B cell (primary cell): Measurements from ENCODE around the gene KIF16B. TPM values are rescaled to one million over a fixed set of nuclear protein-coding genes. Genes with fewer than 3 reads are reported as not detected.

ENCODE experiments used
- ATAC-seq: fragments of 200-7000 bp; cut with Tn5 transposase; one replicate; pipeline ENCODE4 v1.10.0; 2021; ENCODE audit warnings: low read depth, mild to moderate bottlenecking, moderate number of reproducible peaks, moderate library complexity
- CTCF ChIA-PET: fragments of 350-600 bp; sonication (Branson Sonifier 250); formaldehyde crosslinking; loops from one replicate; lab custom pipeline; 2021; ENCODE audit warnings: antibody characterized with exemption, inconsistent platforms; lab: Charles Lee
- POLR2A ChIA-PET: fragments of 350-600 bp; sonication (Branson Sonifier 250); formaldehyde crosslinking; loops from one replicate; lab custom pipeline; 2021; ENCODE audit warnings: antibody characterized with exemption; lab: Charles Lee
- DNase-seq: peaks from one replicate; pipeline ENCODE4 v3.0.0; 2013
- H2AFZ ChIP-seq: 2 replicates; pipeline ENCODE4 v1.6.1; 2012; ENCODE audit warnings: mild to moderate bottlenecking, low read depth, low read length; ENCODE audit not compliant: insufficient read depth, poor library complexity, severe bottlenecking
- H3K27ac ChIP-seq, 2 donors: 1 replicate in 1 of 2; 2 replicates in 1 of 2; pipeline ENCODE4 v1.5.1; 2012 to 2013; ENCODE audit warnings: low read length in 2 of 2, mild to moderate bottlenecking in 2 of 2, moderate library complexity in 1 of 2
- H3K27me3 ChIP-seq, 4 experiments: fragments of 200-600 bp in 1 of 4; sonication (generic) in 1 of 4; replicated peaks in 1 of 4; 1 replicate in 2 of 4; 2 replicates in 2 of 4; pipeline versions ENCODE4 v1.6.1 to v1.7.0; 2013 to 2016; ENCODE audit warnings: low read length in 3 of 4, mild to moderate bottlenecking in 2 of 4, mixed read lengths in 1 of 4, moderate library complexity in 1 of 4; ENCODE audit not compliant: insufficient read depth in 4 of 4, control insufficient read depth in 3 of 4; ENCODE audit errors: control extremely low read depth in 1 of 4
- H3K36me3 ChIP-seq, 2 experiments: replicated peaks in 1 of 2; 1 replicate in 1 of 2; 2 replicates in 1 of 2; pipeline versions ENCODE4 v1.6.1 to v1.7.1; 2013; ENCODE audit warnings: low read length in 1 of 2; ENCODE audit not compliant: insufficient read depth in 2 of 2, control insufficient read depth in 1 of 2; ENCODE audit errors: control extremely low read depth in 1 of 2, extremely low read depth in 1 of 2
- H3K4me1 ChIP-seq, 2 donors: fragments of 200-600 bp in 1 of 2; sonication (generic) in 1 of 2; 1 replicate in 1 of 2; 2 replicates in 1 of 2; pipeline versions ENCODE4 v1.5.1 to v1.6.1; 2013 to 2017; ENCODE audit warnings: low read length in 2 of 2; ENCODE audit not compliant: control insufficient read depth in 2 of 2, insufficient read depth in 2 of 2
- H3K4me2 ChIP-seq: replicated peaks from 2 replicates; pipeline ENCODE3; 2012; ENCODE audit warnings: mild to moderate bottlenecking, low read depth, low read length; ENCODE audit not compliant: poor library complexity, severe bottlenecking
- H3K4me3 ChIP-seq, 5 experiments: fragments of 200-600 bp in 1 of 5; sonication (generic) in 1 of 5; 1 replicate in 3 of 5; 2 replicates in 2 of 5; pipeline versions ENCODE4 v1.5.1 to v1.7.0; 2011 to 2016; ENCODE audit warnings: low read length in 4 of 5, mild to moderate bottlenecking in 4 of 5, low read depth in 2 of 5, control low read depth in 1 of 5, moderate library complexity in 1 of 5; ENCODE audit not compliant: insufficient read depth in 1 of 5; ENCODE audit errors: control extremely low read depth in 1 of 5, extremely low read depth in 1 of 5
- H3K79me2 ChIP-seq: fragments of 200-600 bp; sonication (generic); one replicate; pipeline ENCODE4 v1.6.0; 2016; ENCODE audit warnings: low read length; ENCODE audit not compliant: control insufficient read depth, insufficient read depth
- H3K9ac ChIP-seq: fragments of 200-600 bp; sonication (generic); 2 replicates; pipeline ENCODE4 v1.6.1; 2017; ENCODE audit warnings: mild to moderate bottlenecking, low read length, moderate library complexity
- H3K9me3 ChIP-seq, 3 donors: one replicate each; pipeline versions ENCODE4 v1.6.1 to v1.7.1; 2013; ENCODE audit warnings: low read length in 2 of 3; ENCODE audit not compliant: control insufficient read depth in 2 of 3, insufficient read depth in 1 of 3; ENCODE audit errors: control extremely low read depth in 1 of 3
- H4K20me1 ChIP-seq: 2 replicates; pipeline ENCODE4 v1.6.0; 2012; ENCODE audit warnings: mild to moderate bottlenecking, low read length; ENCODE audit not compliant: insufficient read depth, control insufficient read depth, poor library complexity, severe bottlenecking
- H3K27ac Mint-ChIP-seq: one replicate; pipeline ENCODE4 v1.8.0; 2021; ENCODE audit warnings: mixed read lengths
- H3K27me3 Mint-ChIP-seq: one replicate; pipeline ENCODE4 v1.8.0; 2021; ENCODE audit warnings: mixed read lengths
- H3K4me1 Mint-ChIP-seq: one replicate; pipeline ENCODE4 v1.8.0; 2021; ENCODE audit warnings: mixed read lengths
- H3K4me3 Mint-ChIP-seq: one replicate; pipeline ENCODE4 v1.8.0; 2021; ENCODE audit warnings: mixed read lengths
- H3K9me3 Mint-ChIP-seq: one replicate; pipeline ENCODE4 v1.8.0; 2022; ENCODE audit warnings: mixed read lengths; ENCODE audit not compliant: insufficient read depth
- CTCF ChIP-seq: fragments of 200-600 bp; IDR thresholded peaks from one replicate; pipeline ENCODE4 v1.8.0; 2022; ENCODE audit warnings: antibody characterized with exemption, mild to moderate bottlenecking
- EZH2 ChIP-seq: IDR thresholded peaks from 2 replicates; pipeline ENCODE4 v1.6.1; 2012; ENCODE audit warnings: borderline replicate concordance, low read depth, mild to moderate bottlenecking, moderate library complexity, low read length; ENCODE audit not compliant: insufficient read depth, poor library complexity, severe bottlenecking
- whole genome bisulfite sequencing: methylation state at CpG from one replicate; pipeline ENCODE4 v1.1.5; 2013; ENCODE audit warnings: missing lambda C conversion rate; ENCODE audit not compliant: insufficient coverage; 5-methylcytosine and 5-hydroxymethylcytosine counted together
- intact Hi-C: fragments of 100-400 bp; cut with micrococcal nuclease; formaldehyde crosslinking; loops from one replicate; pipeline ENCODE4 v1.10.0; 2022
- polyA plus RNA-seq: library from polyadenylated mRNA; depleted of rRNA; stranded (reverse); fragments of >200 nt; gene quantifications from 2 replicates; pipeline ENCODE4 v1.2.3, GENCODE V29; 2012
- total RNA-seq, 2 donors: library from RNA; stranded (reverse); fragments of 120-200 nt in 1 of 2; gene quantifications; 1 replicate in 1 of 2; 2 replicates in 1 of 2; pipeline versions ENCODE4 v1.2.3 to v1.2.4, GENCODE V29; 2013 to 2022

KIF16B gene
- total and polyA plus RNA-seq, 2 donors (not counting 1 experiment from before 2014, with no cell fraction given), result 4.5 to 13.0 TPM

GRCh38 chr20:16606468-16607070, 33.3 kb upstream of the KIF16B start:
- DNase-seq (no peak), ATAC-seq (no peak)
- H3K27me3 Mint-ChIP-seq, result peaks cover 32% of the 10 kb centered on the region
- H3K4me2 ChIP-seq, result no peak overlapping the region
- no peaks in the 10 kb centered on the region for H3K4me1 Mint-ChIP-seq
- no peak overlapping the region for H3K4me3 Mint-ChIP-seq
- H3K9me3 Mint-ChIP-seq, result no peaks in the 10 kb centered on the region
- H3K27ac Mint-ChIP-seq, result no peak overlapping the region
- no peak overlapping the region for H3K27ac ChIP-seq
- no peaks in the 10 kb centered on the region for H3K36me3 ChIP-seq
- peaks cover 0 to 7% (median 0%) of the 10 kb centered on the region in 4 experiments for H3K27me3 ChIP-seq
- no peaks in the 10 kb centered on the region for H3K4me1 ChIP-seq
- WGBS, result 100% methylated on average over 1 of the region's 3 CpGs
- H3K9me3 ChIP-seq, result no peaks in the 10 kb centered on the region
- no peaks in the 10 kb centered on the region for H3K79me2 ChIP-seq
- no peak overlapping the region for H2AFZ ChIP-seq
- TF ChIP-seq EZH2 (no peak), CTCF (no peak)
- no peak overlapping the region for H3K9ac ChIP-seq
- intact Hi-C loops, result no loop called here
- no peak overlapping the region for H3K4me3 ChIP-seq
- H4K20me1 ChIP-seq, result no peaks in the 10 kb centered on the region
- CTCF ChIA-PET, result no interaction called here
- POLR2A ChIA-PET, result no interaction called here

- ChIA-PET CTCF (no interaction called here), POLR2A (no interaction called here)
- no peaks in the 10 kb centered on the region for H3K79me2 ChIP-seq
- no peaks in the 10 kb centered on the region for H3K36me3 ChIP-seq
- no peak for TF ChIP-seq CTCF
- H2AFZ ChIP-seq, result no peak overlapping the region
- ATAC-seq (no peak), DNase-seq (no peak)
- no peak overlapping the region for H3K27ac ChIP-seq
- Mint-ChIP-seq H3K4me1 (no peaks in the 10 kb centered on the region), H3K4me3 (no peak overlapping the region), H3K9me3 (no peaks in the 10 kb centered on the region), H3K27ac (no peak overlapping the region), H3K27me3 (peaks cover 31% of the 10 kb centered on the region)
- no peak overlapping the region for H3K9ac ChIP-seq
- H3K9me3 ChIP-seq, result no peaks in the 10 kb centered on the region
- H3K4me1 ChIP-seq, result no peaks in the 10 kb centered on the region
- no peak overlapping the region for H3K4me2 ChIP-seq
- no peaks in the 10 kb centered on the region for H3K27me3 ChIP-seq
- intact Hi-C loops, result no loop called here
- no peaks in the 10 kb centered on the region for H4K20me1 ChIP-seq
- 100% methylated on average over 1 of the region's 2 CpGs for WGBS
- no peak overlapping the region for H3K4me3 ChIP-seq
Observed at GRCh38 chr20:16601047-16601446, 27.8 kb upstream of the KIF16B start.
